Prostate gland (tissue), 2 donors: ENCODE data around the gene ACTN1.

Experiments used
- POLR2A ChIP-seq: fragments of 450-650 bp; IDR thresholded peaks from one replicate; pipeline ENCODE4 v1.6.1; 2016; ENCODE audit warnings: antibody characterized with exemption, mild to moderate bottlenecking
- TF ChIP-seq, protein P1 (sequence below), 4 experiments: fragments of 200-600 bp in 2 of 4; fragments of 450-650 bp in 2 of 4; sonication (generic) in 2 of 4; IDR thresholded peaks; 1 replicate in 3 of 4; 2 replicates in 1 of 4; pipeline ENCODE4 v1.5.1; 2016 to 2019; ENCODE audit warnings: antibody characterized with exemption in 4 of 4, mild to moderate bottlenecking in 2 of 4, moderate library complexity in 2 of 4

DNA sequence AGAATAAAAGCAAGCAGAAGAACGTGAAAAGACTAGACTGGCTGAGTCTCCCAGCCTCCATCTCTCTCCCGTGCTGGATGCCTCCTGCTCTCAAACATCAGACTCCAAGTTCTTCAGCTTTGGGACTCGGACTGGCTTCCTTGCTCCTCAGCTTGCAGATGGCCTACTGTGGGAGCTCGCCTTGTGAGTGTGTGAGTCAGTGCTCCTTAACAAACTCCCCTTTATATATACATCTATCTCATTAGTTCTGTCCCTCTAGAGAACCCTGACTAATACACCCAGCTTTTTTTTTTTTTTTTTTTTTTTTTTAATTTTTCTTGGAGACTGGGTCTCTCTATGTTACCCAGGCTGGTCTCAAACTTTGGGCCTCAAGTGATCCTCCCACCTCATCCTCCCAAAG lies 46.9 kb downstream of the ACTN1 start:
- TF ChIP-seq, protein P1, sequence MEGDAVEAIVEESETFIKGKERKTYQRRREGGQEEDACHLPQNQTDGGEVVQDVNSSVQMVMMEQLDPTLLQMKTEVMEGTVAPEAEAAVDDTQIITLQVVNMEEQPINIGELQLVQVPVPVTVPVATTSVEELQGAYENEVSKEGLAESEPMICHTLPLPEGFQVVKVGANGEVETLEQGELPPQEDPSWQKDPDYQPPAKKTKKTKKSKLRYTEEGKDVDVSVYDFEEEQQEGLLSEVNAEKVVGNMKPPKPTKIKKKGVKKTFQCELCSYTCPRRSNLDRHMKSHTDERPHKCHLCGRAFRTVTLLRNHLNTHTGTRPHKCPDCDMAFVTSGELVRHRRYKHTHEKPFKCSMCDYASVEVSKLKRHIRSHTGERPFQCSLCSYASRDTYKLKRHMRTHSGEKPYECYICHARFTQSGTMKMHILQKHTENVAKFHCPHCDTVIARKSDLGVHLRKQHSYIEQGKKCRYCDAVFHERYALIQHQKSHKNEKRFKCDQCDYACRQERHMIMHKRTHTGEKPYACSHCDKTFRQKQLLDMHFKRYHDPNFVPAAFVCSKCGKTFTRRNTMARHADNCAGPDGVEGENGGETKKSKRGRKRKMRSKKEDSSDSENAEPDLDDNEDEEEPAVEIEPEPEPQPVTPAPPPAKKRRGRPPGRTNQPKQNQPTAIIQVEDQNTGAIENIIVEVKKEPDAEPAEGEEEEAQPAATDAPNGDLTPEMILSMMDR (IDR thresholded peaks at IDR 0.05), result no peak
- no peak for TF ChIP-seq POLR2A
